HepG2 (cell line): ENCODE results near the gene DUSP15. TPM values are rescaled to one million over a fixed set of nuclear protein-coding genes. Genes with fewer than 3 reads are reported as not detected.

Experiments used
- ATAD3A ChIP-seq: sonication (generic); formaldehyde crosslinking; IDR thresholded peaks from 2 replicates; pipeline ENCODE4 v1.4.0; 2020; ENCODE audit warnings: missing genetic modification reagents
- CBX1 ChIP-seq: IDR thresholded peaks from one replicate; pipeline ENCODE4 v1.6.1; 2016; ENCODE audit warnings: antibody characterized with exemption, low read depth
- EHMT2 ChIP-seq: fragments of 200-600 bp; sonication (generic); IDR thresholded peaks from 2 replicates; pipeline ENCODE4 v1.7.0; 2017; ENCODE audit warnings: antibody characterized with exemption, low read depth, low read length, borderline replicate concordance
- ISX ChIP-seq: sonication (generic); formaldehyde crosslinking; conservative IDR thresholded peaks from 2 replicates; pipeline ENCODE4 v1.5.0; 2020; ENCODE audit warnings: missing genetic modification reagents
- KAT7 ChIP-seq: IDR thresholded peaks from 2 replicates; pipeline ENCODE4 v1.6.1; 2018; ENCODE audit warnings: borderline replicate concordance, missing compliant biosample characterization
- MTA3 ChIP-seq: sonication (generic); formaldehyde crosslinking; IDR thresholded peaks from 2 replicates; pipeline ENCODE4 v1.4.0; 2020; ENCODE audit warnings: missing genetic modification reagents
- PHB2 ChIP-seq: fragments of 450-650 bp; IDR thresholded peaks from 2 replicates; pipeline ENCODE4 v1.6.1; 2018; ENCODE audit not compliant: partially characterized antibody
- RFX5 ChIP-seq: IDR thresholded peaks from 2 replicates; pipeline ENCODE4 v1.6.1; 2011; ENCODE audit warnings: low read depth, low read length, improper control_type of control experiment
- RXRA ChIP-seq: sonication (generic); formaldehyde crosslinking; IDR thresholded peaks from 2 replicates; pipeline ENCODE4 v1.5.1; 2020; ENCODE audit warnings: missing genetic modification reagents
- SAFB2 ChIP-seq: sonication (generic); formaldehyde crosslinking; IDR thresholded peaks from 2 replicates; pipeline ENCODE4 v1.5.1; 2020; ENCODE audit warnings: missing genetic modification reagents, low read depth, mild to moderate bottlenecking, borderline replicate concordance
- SIN3B ChIP-seq: fragments of 150-350 bp; IDR thresholded peaks from 2 replicates; pipeline ENCODE4 v1.6.1; 2014; ENCODE audit warnings: low read length
- SMYD3 ChIP-seq: sonication (generic); formaldehyde crosslinking; IDR thresholded peaks from 2 replicates; pipeline ENCODE4 v1.8.1; 2023; ENCODE audit warnings: mild to moderate bottlenecking, missing genetic modification reagents
- TRIM24 ChIP-seq: sonication (generic); formaldehyde crosslinking; IDR thresholded peaks from 2 replicates; pipeline ENCODE4 v1.8.0; 2022; ENCODE audit warnings: mild to moderate bottlenecking, missing genetic modification reagents
- ZFP62 ChIP-seq: sonication (generic); formaldehyde crosslinking; IDR thresholded peaks from 2 replicates; pipeline ENCODE4 v1.4.0; 2020; ENCODE audit warnings: missing genetic modification reagents
- ZNF264 ChIP-seq: sonication (generic); formaldehyde crosslinking; IDR thresholded peaks from 2 replicates; pipeline ENCODE4 v1.4.0; 2020; ENCODE audit warnings: missing genetic modification reagents
- ZNF335 ChIP-seq: sonication (generic); formaldehyde crosslinking; IDR thresholded peaks from 2 replicates; pipeline ENCODE4 v1.4.0; 2020; ENCODE audit warnings: missing genetic modification reagents
- ZNF343 ChIP-seq: sonication (generic); formaldehyde crosslinking; IDR thresholded peaks from 2 replicates; pipeline ENCODE4 v1.4.0; 2020; ENCODE audit warnings: mild to moderate bottlenecking, missing genetic modification reagents
- ZNF446 ChIP-seq: sonication (generic); formaldehyde crosslinking; IDR thresholded peaks from 2 replicates; pipeline ENCODE4 v1.5.0; 2020; ENCODE audit warnings: mild to moderate bottlenecking, missing genetic modification reagents
- ZNF563 ChIP-seq: sonication (generic); formaldehyde crosslinking; IDR thresholded peaks from 2 replicates; pipeline ENCODE4 v1.8.0; 2022; ENCODE audit warnings: mild to moderate bottlenecking, moderate library complexity, missing genetic modification reagents
- polyA plus RNA-seq, 8 experiments: library from polyadenylated mRNA; depleted of rRNA in 3 of 8; stranded (reverse) in 7 of 8; unstranded in 1 of 8; fragments of >200 nt; fragmentation: Illumina TruSeq in 4 of 8; extraction: Trizol in 4 of 8; gene quantifications; 2 replicates each; pipeline versions ENCODE4 v1.2.1 to v1.2.3, GENCODE V29; 2011 to 2016; ENCODE audit warnings: low read depth in 4 of 8, missing spikeins in 1 of 8, mixed read lengths in 1 of 8; ENCODE audit not compliant: insufficient read depth in 1 of 8
- total RNA-seq, 5 experiments: library from RNA; depleted of rRNA; stranded (reverse); fragments of >200 nt; fragmentation: Illumina TruSeq; extraction: Trizol; gene quantifications; 2 replicates each; pipeline ENCODE4 v1.2.3, GENCODE V29; 2016; ENCODE audit warnings: low read depth in 1 of 5
- TF ChIP-seq, protein P1 (sequence below): IDR thresholded peaks from 2 replicates; pipeline ENCODE4 v1.6.1; 2016; ENCODE audit warnings: control low read depth
- TF ChIP-seq, protein P2 (sequence below): sonication (generic); formaldehyde crosslinking; IDR thresholded peaks from 2 replicates; pipeline ENCODE4 v1.4.0; 2020; ENCODE audit warnings: missing genetic modification reagents, low read depth, mild to moderate bottlenecking, borderline replicate concordance
- TF ChIP-seq, protein P3 (sequence below): sonication (generic); formaldehyde crosslinking; conservative IDR thresholded peaks from 2 replicates; pipeline ENCODE4 v1.4.0; 2020; ENCODE audit warnings: mild to moderate bottlenecking, missing genetic modification reagents, moderate library complexity
- TF ChIP-seq, protein P4 (sequence below): sonication (generic); formaldehyde crosslinking; IDR thresholded peaks from 2 replicates; pipeline ENCODE4 v1.8.1; 2023; ENCODE audit warnings: missing genetic modification reagents, inconsistent platforms, borderline replicate concordance
- TF ChIP-seq, protein P5 (sequence below): sonication (generic); formaldehyde crosslinking; IDR thresholded peaks from 2 replicates; pipeline ENCODE4 v1.8.0; 2023; ENCODE audit warnings: mild to moderate bottlenecking, missing genetic modification reagents

The DUSP15 gene
- total and polyA plus RNA-seq, 2 of the 13 experiments (the other 11 are each of a cell fraction or from before 2014, with no cell fraction given), result 0.17 to 0.93 TPM

DNA sequence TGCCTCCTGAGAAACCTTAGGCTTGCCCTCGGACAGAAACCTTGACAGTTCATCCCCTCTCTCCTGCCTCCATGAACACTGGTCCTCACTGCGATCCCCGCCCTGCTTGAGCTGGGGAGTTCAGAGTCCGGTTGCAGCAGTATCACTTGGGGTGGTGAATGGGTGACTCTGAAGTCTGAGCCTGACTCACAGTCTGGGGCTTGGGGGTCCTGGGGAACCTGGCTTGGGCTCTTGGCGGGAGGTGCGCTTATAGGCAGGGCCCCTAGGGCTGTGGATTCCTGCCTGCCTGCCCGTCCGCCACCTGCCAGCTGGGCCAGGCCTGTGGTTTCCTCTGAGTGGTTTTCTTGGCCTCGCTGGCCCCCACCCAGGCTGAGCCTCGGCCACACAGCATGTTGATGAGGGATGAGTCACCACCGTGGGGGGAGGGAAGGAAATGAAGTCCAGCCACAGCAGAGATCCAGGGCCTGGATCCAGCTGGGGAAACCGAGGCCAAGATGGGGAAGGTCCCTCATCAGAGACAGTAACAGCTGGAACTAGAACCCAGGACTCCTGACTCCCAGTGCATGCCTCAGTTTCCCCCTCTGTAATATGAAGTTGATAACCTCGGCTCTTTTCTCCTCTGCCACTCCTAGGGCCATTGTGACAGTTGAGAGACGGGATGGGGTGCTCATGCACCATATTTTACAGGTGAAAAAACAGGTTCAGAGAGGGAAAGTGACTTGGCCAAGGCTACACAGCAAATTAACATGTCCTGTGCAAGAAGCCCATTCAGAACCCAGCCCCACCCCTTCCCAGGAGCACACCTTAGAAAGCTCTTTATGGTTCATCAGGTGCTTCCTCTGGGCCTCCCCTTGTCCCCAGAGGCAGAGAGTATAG, 34.1 kb downstream of the DUSP15 start (continued):
- TF ChIP-seq, protein P1, sequence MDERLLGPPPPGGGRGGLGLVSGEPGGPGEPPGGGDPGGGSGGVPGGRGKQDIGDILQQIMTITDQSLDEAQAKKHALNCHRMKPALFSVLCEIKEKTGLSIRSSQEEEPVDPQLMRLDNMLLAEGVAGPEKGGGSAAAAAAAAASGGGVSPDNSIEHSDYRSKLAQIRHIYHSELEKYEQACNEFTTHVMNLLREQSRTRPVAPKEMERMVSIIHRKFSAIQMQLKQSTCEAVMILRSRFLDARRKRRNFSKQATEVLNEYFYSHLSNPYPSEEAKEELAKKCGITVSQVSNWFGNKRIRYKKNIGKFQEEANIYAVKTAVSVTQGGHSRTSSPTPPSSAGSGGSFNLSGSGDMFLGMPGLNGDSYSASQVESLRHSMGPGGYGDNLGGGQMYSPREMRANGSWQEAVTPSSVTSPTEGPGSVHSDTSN (CRISPR knock-in tag), result no peak
- TF ChIP-seq, protein P2, sequence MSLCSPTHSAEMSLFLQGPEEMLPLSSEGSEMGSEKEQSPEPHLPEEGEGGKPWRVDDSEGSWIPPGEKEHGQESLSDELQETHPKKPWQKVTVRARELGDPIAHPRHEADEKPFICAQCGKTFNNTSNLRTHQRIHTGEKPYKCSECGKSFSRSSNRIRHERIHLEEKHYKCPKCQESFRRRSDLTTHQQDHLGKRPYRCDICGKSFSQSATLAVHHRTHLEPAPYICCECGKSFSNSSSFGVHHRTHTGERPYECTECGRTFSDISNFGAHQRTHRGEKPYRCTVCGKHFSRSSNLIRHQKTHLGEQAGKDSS (CRISPR knock-in tag), result no peak
- TF ChIP-seq KAT7 (CRISPR knock-in tag), result no peak
- TF ChIP-seq CBX1, result no peak
- no peak for TF ChIP-seq ZNF343
- TF ChIP-seq RXRA (CRISPR knock-in tag), result peak; percentile 38
- TF ChIP-seq EHMT2, result no peak
- no peak for TF ChIP-seq SMYD3 (CRISPR knock-in tag)
- TF ChIP-seq ZNF563 (CRISPR knock-in tag), result no peak
- TF ChIP-seq ATAD3A (CRISPR knock-in tag), result no peak; the same call in 1 of the 2 replicates
- TF ChIP-seq, protein P3, sequence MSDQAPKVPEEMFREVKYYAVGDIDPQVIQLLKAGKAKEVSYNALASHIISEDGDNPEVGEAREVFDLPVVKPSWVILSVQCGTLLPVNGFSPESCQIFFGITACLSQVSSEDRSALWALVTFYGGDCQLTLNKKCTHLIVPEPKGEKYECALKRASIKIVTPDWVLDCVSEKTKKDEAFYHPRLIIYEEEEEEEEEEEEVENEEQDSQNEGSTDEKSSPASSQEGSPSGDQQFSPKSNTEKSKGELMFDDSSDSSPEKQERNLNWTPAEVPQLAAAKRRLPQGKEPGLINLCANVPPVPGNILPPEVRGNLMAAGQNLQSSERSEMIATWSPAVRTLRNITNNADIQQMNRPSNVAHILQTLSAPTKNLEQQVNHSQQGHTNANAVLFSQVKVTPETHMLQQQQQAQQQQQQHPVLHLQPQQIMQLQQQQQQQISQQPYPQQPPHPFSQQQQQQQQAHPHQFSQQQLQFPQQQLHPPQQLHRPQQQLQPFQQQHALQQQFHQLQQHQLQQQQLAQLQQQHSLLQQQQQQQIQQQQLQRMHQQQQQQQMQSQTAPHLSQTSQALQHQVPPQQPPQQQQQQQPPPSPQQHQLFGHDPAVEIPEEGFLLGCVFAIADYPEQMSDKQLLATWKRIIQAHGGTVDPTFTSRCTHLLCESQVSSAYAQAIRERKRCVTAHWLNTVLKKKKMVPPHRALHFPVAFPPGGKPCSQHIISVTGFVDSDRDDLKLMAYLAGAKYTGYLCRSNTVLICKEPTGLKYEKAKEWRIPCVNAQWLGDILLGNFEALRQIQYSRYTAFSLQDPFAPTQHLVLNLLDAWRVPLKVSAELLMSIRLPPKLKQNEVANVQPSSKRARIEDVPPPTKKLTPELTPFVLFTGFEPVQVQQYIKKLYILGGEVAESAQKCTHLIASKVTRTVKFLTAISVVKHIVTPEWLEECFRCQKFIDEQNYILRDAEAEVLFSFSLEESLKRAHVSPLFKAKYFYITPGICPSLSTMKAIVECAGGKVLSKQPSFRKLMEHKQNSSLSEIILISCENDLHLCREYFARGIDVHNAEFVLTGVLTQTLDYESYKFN (CRISPR knock-in tag), result peak; percentile 62; the same call in 1 of the 2 replicates
- TF ChIP-seq SAFB2 (CRISPR knock-in tag), result no peak
- TF ChIP-seq, protein P4, sequence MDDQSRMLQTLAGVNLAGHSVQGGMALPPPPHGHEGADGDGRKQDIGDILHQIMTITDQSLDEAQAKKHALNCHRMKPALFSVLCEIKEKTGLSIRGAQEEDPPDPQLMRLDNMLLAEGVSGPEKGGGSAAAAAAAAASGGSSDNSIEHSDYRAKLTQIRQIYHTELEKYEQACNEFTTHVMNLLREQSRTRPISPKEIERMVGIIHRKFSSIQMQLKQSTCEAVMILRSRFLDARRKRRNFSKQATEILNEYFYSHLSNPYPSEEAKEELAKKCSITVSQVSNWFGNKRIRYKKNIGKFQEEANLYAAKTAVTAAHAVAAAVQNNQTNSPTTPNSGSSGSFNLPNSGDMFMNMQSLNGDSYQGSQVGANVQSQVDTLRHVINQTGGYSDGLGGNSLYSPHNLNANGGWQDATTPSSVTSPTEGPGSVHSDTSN (CRISPR knock-in tag), result no peak
- TF ChIP-seq MTA3 (CRISPR knock-in tag), result no peak
- TF ChIP-seq PHB2, result no peak
- no peak for TF ChIP-seq ZNF446 (CRISPR knock-in tag)
- TF ChIP-seq SIN3B, result no peak
- TF ChIP-seq ZNF335 (CRISPR knock-in tag), result no peak
- no peak for TF ChIP-seq ZNF264
- TF ChIP-seq, protein P5, sequence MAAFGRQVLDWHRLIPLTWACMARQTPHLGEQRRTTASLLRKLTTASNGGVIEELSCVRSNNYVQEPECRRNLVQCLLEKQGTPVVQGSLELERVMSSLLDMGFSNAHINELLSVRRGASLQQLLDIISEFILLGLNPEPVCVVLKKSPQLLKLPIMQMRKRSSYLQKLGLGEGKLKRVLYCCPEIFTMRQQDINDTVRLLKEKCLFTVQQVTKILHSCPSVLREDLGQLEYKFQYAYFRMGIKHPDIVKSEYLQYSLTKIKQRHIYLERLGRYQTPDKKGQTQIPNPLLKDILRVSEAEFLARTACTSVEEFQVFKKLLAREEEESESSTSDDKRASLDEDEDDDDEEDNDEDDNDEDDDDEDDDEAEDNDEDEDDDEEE (CRISPR knock-in tag), result no peak
- no peak for TF ChIP-seq ISX (CRISPR knock-in tag)
- no peak for TF ChIP-seq TRIM24 (CRISPR knock-in tag)
- TF ChIP-seq ZFP62, result no peak
- TF ChIP-seq RFX5, result no peak
